GM12801 (cell line): Measurements from ENCODE around the gene RNF220.

Source experiments
- CTCF ChIP-seq: IDR thresholded peaks from one replicate; pipeline ENCODE4 v1.5.1; 2011; ENCODE audit warnings: control low read depth; ENCODE audit not compliant: insufficient read length; ENCODE audit errors: extremely low read depth

The RNF220 gene

GRCh38 chr1:44368471-44369151 lies 36.4 kb upstream of the RNF220 start:
- TF ChIP-seq CTCF: no peak

GRCh38 chr1:44371206-44371605 lies 33.8 kb upstream of the RNF220 start:
- no peak for TF ChIP-seq CTCF

GRCh38 chr1:44375547-44375946 lies 29.5 kb upstream of the RNF220 start:
- no peak for TF ChIP-seq CTCF

- no peak for TF ChIP-seq CTCF
These were observed 26.9 kb upstream of the RNF220 start for GRCh38 chr1:44377925-44378784.

GRCh38 chr1:44380666-44381177 lies 24.3 kb upstream of the RNF220 start:
- TF ChIP-seq CTCF: no peak

- TF ChIP-seq CTCF: no peak
These were observed 16.5 kb upstream of the RNF220 start for GRCh38 chr1:44388551-44388950.

- TF ChIP-seq CTCF: no peak
These were observed 15.6 kb upstream of the RNF220 start for GRCh38 chr1:44389437-44389836.
